ENCODE data around the gene CNBP. TPM values are rescaled to one million over a fixed set of nuclear protein-coding genes. Genes with fewer than 3 reads are reported as not detected.
"Not testable (repeated sequence)": the region's sequence is repeated elsewhere in the genome, so short reads cannot be mapped to it uniquely, and the experiment has no call there.

The CNBP gene
- total RNA-seq, 1 experiment from 2014 or later: 380 TPM

- not testable (repeated sequence) for DNase-seq (ENCODE audit: low read depth)
Measured at GRCh38 chr3:129184784-129185542, 1.3 kb upstream of the CNBP start.

DNA sequence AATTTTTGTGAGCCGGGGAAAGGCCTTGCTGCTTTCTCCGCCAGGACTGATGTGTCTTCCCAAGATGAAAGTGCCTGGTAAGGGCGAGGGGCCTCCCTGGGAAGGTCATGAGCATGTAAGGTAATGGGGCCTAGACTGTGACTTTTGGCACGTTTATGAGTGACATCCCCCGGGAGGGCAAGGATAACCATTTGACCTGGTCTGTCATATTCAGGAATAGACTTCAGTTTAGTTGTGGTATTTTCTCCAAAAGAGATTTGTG, 631 bp upstream of the CNBP start:
- peak; percentile 29 for DNase-seq (ENCODE audit: low read depth)

GRCh38 chr3:129182390-129183185, 1.1 kb downstream of the CNBP start:
- DNase-seq (ENCODE audit: low read depth): peak; percentile 55

- DNase-seq (ENCODE audit: low read depth): no peak
Measured at GRCh38 chr3:129181819-129182218, 1.9 kb downstream of the CNBP start.

DNA sequence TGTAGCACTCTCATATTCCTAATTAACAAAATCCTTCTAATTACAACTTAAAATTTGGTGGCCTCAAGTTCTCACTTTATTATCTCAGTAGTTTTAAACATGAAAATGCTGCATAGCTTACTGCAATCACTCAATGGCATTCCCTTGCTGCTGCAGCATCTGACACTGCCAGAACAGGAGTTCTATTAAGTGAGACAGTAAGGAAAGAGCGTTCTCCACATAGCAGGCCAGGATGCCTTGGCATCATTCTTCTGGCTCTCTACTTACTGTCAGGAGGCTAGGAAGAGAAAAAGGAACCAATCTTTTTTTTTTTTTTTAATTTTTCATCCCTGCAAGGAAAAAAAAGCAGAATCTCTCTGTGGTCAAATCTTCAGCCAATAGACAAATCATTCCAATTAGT, 3.2 kb downstream of the CNBP start:
- DNase-seq (ENCODE audit: low read depth): no peak

DNA sequence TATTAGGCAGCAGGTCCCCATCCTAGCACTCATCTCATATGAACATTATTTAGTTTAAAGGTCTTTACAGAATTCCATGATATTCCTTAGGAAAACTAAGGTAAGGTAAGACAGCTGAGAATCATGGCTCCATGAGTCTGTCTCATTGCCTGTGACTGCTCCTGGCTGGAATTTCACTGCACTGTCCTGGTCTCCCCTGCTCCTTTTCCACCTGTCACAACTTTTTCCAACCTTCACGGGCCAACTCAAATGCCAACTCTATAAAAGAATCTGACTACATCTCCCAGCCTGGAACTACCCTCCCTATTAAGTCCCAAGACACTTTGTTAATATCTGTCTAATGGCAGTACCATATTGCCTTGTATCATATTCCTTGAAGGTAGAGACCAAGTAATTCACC, 7.6 kb downstream of the CNBP start:
- no peak for DNase-seq (ENCODE audit: low read depth)

- DNase-seq (ENCODE audit: low read depth): no peak
Measured at GRCh38 chr3:129173725-129174124, 10.0 kb downstream of the CNBP start.

DNA sequence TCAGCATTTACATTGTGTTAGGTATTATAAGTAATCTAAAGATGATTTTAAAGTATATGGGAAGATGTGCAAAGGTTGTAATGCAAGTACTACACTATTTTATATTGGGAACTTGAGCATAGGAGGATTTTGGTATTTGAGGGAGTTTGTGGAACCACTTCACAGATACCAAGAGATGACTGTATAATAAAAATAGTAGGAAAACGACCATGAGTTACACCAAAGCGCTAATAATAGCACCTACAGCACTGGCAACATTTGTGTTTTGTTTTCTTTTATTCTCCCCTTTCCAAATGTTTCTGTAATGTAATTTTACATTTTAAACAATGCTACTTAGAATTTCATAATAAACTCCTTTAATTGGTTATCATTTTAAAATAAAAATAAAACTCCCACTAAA, 10.5 kb downstream of the CNBP start:
- DNase-seq (ENCODE audit: low read depth): no peak

DNA sequence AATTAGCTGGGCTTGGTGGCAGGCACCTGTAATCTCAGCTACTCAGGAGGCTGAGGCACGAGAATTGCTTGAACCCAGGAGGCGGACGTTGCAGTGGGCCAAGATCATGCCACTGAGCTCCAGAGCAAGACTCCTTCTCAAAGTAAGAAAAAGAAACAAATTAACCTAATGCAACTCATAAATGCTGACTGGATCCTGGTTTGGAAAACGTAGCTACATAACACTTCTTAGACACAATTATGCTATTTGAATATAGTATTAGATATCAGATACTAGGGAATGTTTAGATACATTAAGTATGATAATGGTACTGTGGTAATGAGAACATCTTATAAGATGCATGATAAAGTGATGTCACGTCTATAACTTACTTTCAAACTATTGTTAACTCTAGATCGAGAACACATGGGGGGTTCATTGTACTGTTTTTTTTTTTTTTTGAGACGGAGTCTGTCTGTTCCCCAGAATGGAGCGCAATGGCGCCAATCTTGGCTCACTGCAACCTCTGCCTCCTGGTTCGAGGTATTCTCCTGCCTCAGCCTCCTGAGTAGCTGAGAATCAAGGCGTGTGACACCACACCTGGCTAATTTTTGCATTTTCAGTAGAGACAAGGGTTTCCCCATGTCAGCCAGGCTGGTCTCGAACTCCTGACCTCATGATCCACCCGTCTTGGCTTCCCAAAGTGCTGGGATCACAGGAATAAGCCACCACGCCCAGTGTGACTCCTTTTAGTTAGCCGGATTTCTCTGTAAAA, 16.9 kb downstream of the CNBP start:
- DNase-seq (ENCODE audit: low read depth): no peak

GRCh38 chr3:129165594-129165993, 18.1 kb downstream of the CNBP start:
- DNase-seq (ENCODE audit: low read depth): not testable (repeated sequence)

- DNase-seq (ENCODE audit: low read depth): no peak
Measured at GRCh38 chr3:129164500-129164899, 19.2 kb downstream of the CNBP start.

DNA sequence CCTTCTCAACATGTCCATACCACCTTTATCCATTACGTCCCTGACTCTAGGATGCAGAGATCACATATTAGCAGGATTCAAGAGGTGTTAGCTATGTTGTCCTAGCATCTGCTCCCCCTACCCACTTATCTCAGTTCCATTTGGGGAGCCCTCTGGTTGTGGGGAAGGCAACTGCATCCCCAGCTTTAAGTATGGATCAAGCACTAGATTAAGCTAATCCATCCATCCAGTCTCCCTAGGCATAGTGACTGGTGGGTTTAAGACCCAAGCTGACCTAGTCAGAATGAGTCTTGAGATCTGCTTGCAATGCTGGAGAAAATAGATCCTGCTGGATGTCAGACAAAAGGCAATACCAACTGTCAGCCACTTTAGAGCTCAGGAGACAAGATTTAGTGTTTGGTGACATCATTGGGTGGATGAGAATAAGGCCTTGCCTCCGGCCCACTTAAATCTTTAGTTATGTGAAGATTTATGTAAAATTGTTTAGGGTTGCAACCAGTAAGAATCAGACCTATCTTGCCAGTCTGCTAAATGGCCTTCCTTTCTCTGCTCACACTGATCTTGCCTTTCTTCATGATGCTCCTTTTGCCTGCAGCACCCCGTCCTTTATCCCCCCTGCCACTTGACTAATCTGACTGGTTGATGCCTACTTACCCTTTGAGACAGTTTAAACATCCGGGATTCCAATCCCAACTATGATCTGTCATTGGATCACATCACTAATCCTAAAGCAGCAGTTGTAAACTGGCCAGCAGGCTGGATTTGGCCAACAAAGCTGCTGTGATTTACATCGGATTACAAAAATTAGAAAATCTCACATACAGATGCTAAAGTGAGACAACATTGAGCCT, 20.7 kb downstream of the CNBP start:
- peak; percentile 24 for DNase-seq (ENCODE audit: low read depth)

DNA sequence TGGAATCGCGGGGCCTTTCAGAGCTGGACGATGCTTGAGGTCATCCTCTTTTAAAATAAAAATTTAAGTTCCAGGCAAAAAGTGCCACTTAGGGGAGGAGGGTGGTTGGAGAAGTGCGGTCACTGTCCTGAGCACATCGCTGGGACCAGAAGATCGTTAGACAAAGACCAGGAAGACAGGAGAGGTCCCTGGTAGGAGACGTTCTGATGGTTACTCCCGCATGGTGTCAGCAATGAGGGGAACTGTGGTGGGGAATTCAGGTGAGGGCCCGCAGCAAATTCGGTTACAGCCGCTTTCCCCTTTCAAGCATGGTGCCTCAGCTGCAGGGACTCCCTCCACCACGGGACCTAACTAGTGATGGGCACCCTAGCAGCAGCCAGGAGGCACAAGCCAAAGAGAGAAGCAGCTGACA, 21.8 kb downstream of the CNBP start:
- DNase-seq (ENCODE audit: low read depth): peak; percentile 45

GRCh38 chr3:129160891-129161859, 22.5 kb downstream of the CNBP start, which contains the start of gene ISY1:
ISY1 (minus strand) TSS chr3:129161063; CDS start chr3:129160975, 88 bp downstream.
- peak; percentile 98 for DNase-seq (ENCODE audit: low read depth)

DNA sequence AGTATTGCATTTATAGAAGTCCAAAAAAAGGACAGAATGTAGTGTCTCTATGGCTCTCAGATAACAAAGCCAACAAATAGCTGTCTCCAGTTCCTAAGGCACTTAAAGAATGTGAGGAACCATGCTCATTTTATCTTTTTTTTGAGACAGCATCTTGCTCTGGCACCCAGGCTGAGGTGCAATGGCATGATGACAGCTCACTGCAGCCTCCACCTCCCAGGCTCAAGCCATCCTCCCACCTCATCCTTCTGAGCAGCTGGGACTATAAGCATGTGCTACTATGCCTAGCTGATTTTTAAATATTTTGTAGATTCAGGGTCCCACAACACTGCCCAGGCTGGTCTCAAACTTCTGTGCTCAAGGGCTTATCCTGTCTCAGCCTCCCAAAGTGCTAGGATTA, 38.9 kb downstream of the CNBP start:
- no peak for DNase-seq (ENCODE audit: low read depth)

GRCh38 chr3:129141011-129141410, 42.7 kb downstream of the CNBP start:
- DNase-seq (ENCODE audit: low read depth): not testable (repeated sequence)

GRCh38 chr3:129139911-129140310, 43.8 kb downstream of the CNBP start:
- no peak for DNase-seq (ENCODE audit: low read depth)

- not testable (repeated sequence) for DNase-seq (ENCODE audit: low read depth)
Measured at GRCh38 chr3:129136275-129136674, 47.4 kb downstream of the CNBP start.

DNA sequence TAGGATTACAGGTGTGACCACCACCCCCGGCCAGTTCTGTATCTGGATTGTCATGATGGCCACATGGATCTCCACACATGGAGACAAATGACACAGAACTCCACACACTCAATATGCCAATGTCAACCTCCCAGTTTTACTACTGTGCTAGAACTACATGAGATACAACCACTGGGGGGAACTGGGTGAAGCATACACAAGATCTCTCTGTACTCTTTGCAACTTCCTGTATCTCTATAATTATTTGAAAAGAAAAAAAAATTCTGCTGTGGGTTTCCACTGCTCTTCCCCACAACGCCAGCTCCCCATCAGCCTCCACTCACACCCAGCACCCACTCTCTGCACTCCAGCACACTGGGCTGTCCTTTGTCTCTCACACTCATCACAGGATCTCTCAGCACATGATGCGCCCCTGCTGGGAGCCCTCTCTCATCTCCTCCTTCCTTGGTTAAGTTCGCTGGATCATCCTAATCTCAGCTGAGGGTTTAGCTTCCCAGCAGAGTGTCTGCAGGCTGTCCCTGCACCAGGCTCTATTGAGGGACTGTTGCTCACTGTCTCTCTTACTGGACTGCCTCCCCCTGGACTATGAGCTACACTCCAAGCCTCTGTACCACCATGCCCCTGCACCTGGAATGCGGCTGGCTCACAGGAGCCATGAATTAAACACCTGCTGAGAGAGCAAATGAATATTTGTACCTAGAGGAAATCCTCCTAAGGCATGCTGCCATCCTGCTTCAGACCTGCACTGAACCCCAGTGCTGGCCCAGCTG, 51.4 kb downstream of the CNBP start:
- DNase-seq (ENCODE audit: low read depth): no peak
